ENCODE results near the gene HSPA12B. TPM values are rescaled to one million over a fixed set of nuclear protein-coding genes. Genes with fewer than 3 reads are reported as not detected.

The HSPA12B gene
- total RNA-seq, 1 experiment from 2014 or later = not detected

DNA sequence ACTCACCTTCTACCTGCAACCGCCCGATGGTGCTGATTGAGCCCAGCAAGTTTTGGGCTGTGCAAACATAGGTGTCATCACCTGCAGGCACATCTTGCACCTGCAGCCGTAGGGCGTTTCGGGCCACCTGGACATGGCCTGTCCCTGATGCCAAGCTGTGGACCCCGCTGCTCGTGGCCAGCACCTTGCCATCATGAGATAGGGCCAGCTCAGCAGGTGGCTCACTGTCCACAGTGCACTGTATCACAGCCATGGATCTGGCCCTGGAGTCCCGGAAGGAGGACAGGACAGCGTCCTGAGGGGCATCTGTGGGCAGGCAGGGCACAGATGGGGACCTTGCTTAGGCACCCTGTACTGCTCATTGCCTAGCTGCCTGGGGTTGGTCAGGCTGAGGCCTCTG, 40.6 kb upstream of the HSPA12B start:
- POLR2A ChIA-PET = no interaction called here
- BruUV-seq (replicated peaks) = no TSS peak
- CTCF ChIA-PET = no interaction called here

DNA sequence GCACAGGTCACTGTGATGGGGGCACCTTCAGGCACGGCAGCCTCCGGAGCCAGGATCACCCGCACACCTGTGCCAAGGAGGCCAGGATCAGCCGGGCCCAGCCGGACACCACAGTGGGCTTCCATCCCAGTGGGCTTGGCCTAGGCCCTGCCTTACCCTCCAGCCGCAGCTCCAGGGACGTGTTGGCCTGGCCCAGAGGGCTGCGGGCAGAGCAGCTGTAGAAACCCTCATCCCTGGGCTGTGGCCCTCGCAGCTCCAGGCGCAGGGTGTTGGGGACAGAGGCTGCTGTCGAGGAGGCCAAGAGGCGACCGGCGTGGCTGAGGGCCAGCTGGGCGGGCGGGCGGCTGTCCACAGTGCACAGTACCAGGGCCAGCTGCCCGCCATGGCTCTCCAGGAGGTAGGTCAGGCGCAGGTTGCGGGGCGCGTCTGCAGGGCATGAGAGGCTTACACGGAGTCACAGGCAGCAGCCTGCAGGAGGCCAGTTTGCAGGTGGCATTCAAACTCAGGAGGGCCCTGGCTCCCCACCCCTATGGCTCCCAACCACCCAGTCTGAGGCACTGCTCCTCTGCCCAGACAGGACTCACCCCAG, 39.7 kb upstream of the HSPA12B start:
- Histone ChIP-seq H3K4me1 (no peaks in the 10 kb centered on the region), H3K36me3 (ENCODE audit: control insufficient read depth, insufficient read depth, low read length) (no peaks in the 10 kb centered on the region), H3K4me3 (ENCODE audit: low read depth, low read length) (no peak overlapping the region), H3K27me3 (replicated peaks; ENCODE audit: control insufficient read depth, insufficient read depth, low read length) (no peaks in the 10 kb centered on the region), H3K9me3 (no peaks in the 10 kb centered on the region)
- no peak for DNase-seq
- POLR2A ChIA-PET = no interaction called here
- TF ChIP-seq, protein P1, sequence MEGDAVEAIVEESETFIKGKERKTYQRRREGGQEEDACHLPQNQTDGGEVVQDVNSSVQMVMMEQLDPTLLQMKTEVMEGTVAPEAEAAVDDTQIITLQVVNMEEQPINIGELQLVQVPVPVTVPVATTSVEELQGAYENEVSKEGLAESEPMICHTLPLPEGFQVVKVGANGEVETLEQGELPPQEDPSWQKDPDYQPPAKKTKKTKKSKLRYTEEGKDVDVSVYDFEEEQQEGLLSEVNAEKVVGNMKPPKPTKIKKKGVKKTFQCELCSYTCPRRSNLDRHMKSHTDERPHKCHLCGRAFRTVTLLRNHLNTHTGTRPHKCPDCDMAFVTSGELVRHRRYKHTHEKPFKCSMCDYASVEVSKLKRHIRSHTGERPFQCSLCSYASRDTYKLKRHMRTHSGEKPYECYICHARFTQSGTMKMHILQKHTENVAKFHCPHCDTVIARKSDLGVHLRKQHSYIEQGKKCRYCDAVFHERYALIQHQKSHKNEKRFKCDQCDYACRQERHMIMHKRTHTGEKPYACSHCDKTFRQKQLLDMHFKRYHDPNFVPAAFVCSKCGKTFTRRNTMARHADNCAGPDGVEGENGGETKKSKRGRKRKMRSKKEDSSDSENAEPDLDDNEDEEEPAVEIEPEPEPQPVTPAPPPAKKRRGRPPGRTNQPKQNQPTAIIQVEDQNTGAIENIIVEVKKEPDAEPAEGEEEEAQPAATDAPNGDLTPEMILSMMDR (IDR thresholded peaks at IDR 0.05; ENCODE audit: insufficient read depth in 1 of 2, low read depth in 1 of 2, low read length in 1 of 2, severe bottlenecking in 1 of 2, unreplicated experiment in 1 of 2) = no peak
- intact Hi-C loops (cut with micrococcal nuclease; ENCODE audit: unreplicated experiment) = no loop called here
- BruUV-seq (replicated peaks) = no TSS peak
- no peaks in the 10 kb centered on the region for H3K36me3 Mint-ChIP-seq (ENCODE audit: insufficient read depth, unreplicated experiment)
- no peaks in the 10 kb centered on the region for H3K4me1 Mint-ChIP-seq (ENCODE audit: low read depth, unreplicated experiment)
- CTCF ChIA-PET = interaction anchor here (0.7 to 2.1 kb wide), 2 partner anchors 16 to 334 kb away, joined by 3 to 5 read pairs; no protein-coding TSS in a partner anchor
- no peak overlapping the region for H3K27ac Mint-ChIP-seq (ENCODE audit: unreplicated experiment)
- H3K4me3 Mint-ChIP-seq (ENCODE audit: unreplicated experiment) = no peak overlapping the region
- no peaks in the 10 kb centered on the region for H3K9me3 Mint-ChIP-seq (ENCODE audit: unreplicated experiment)
- no peaks in the 10 kb centered on the region for H3K27me3 Mint-ChIP-seq (ENCODE audit: insufficient read depth, unreplicated experiment)

More for the DNA sequence above, 40.6 kb upstream of the HSPA12B start:
- Mint-ChIP-seq H3K4me3 (ENCODE audit: unreplicated experiment) (no peak overlapping the region), H3K27ac (ENCODE audit: unreplicated experiment) (no peak overlapping the region), H3K9me3 (ENCODE audit: unreplicated experiment) (no peaks in the 10 kb centered on the region), H3K36me3 (ENCODE audit: insufficient read depth, unreplicated experiment) (no peaks in the 10 kb centered on the region), H3K27me3 (ENCODE audit: insufficient read depth, unreplicated experiment) (no peaks in the 10 kb centered on the region), H3K4me1 (ENCODE audit: low read depth, unreplicated experiment) (peaks cover 4% of the 10 kb centered on the region)
- H3K36me3 ChIP-seq (ENCODE audit: control insufficient read depth, insufficient read depth, low read length) = no peaks in the 10 kb centered on the region
- intact Hi-C loops (cut with micrococcal nuclease; ENCODE audit: unreplicated experiment) = no loop called here
- no peak for DNase-seq
- no peaks in the 10 kb centered on the region for H3K27me3 ChIP-seq (replicated peaks; ENCODE audit: control insufficient read depth, insufficient read depth, low read length)
- no peak overlapping the region for H3K4me3 ChIP-seq (ENCODE audit: low read depth, low read length)
- H3K4me1 ChIP-seq = no peaks in the 10 kb centered on the region
- TF ChIP-seq, protein P1 (IDR thresholded peaks at IDR 0.05; ENCODE audit: insufficient read depth in 1 of 2, low read depth in 1 of 2, low read length in 1 of 2, severe bottlenecking in 1 of 2, unreplicated experiment in 1 of 2) = no peak
- H3K9me3 ChIP-seq = no peaks in the 10 kb centered on the region

GRCh38 chr20:3693376-3693775, 39.1 kb upstream of the HSPA12B start:
- Histone ChIP-seq H3K27me3 (replicated peaks; ENCODE audit: control insufficient read depth, insufficient read depth, low read length) (no peaks in the 10 kb centered on the region), H3K9me3 (no peaks in the 10 kb centered on the region), H3K36me3 (ENCODE audit: control insufficient read depth, insufficient read depth, low read length) (no peaks in the 10 kb centered on the region), H3K4me1 (no peaks in the 10 kb centered on the region), H3K4me3 (ENCODE audit: low read depth, low read length) (no peak overlapping the region)
- H3K9me3 Mint-ChIP-seq (ENCODE audit: unreplicated experiment) = no peaks in the 10 kb centered on the region
- intact Hi-C loops (cut with micrococcal nuclease; ENCODE audit: unreplicated experiment) = no loop called here
- H3K27me3 Mint-ChIP-seq (ENCODE audit: insufficient read depth, unreplicated experiment) = no peaks in the 10 kb centered on the region
- no peak for DNase-seq
- BruUV-seq (replicated peaks) = no TSS peak
- H3K36me3 Mint-ChIP-seq (ENCODE audit: insufficient read depth, unreplicated experiment) = no peaks in the 10 kb centered on the region
- POLR2A ChIA-PET = no interaction called here
- TF ChIP-seq, protein P1 (IDR thresholded peaks at IDR 0.05; ENCODE audit: insufficient read depth in 1 of 2, low read depth in 1 of 2, low read length in 1 of 2, severe bottlenecking in 1 of 2, unreplicated experiment in 1 of 2) = no peak
- H3K27ac Mint-ChIP-seq (ENCODE audit: unreplicated experiment) = no peak overlapping the region
- no peak overlapping the region for H3K4me3 Mint-ChIP-seq (ENCODE audit: unreplicated experiment)
- CTCF ChIA-PET = interaction anchor here (2.1 kb wide), 1 partner anchor 16 kb away, joined by 5 read pairs; no protein-coding TSS in a partner anchor
- no peaks in the 10 kb centered on the region for H3K4me1 Mint-ChIP-seq (ENCODE audit: low read depth, unreplicated experiment)

All from Caco-2 (cell line).